ENCODE data around the gene ITPR1.

DNA sequence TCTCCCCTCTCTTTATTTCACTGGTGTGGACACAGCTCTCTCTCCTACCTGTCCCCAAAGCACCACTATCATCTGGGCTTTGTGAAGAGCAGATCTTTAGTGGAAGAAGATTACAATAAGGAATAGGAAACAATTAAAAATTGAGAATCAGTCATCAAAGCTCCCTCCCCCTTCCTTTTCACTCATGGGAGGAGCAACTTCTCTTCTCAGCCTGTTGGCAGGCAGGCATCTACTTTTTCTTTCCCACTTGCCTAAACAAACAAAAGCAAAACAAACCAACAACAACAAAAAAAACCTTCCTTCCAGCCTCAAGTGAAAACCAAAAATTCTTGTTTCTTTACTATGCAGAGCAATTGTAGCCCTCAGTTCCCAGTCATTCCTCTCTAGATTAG, 360.6 kb downstream of the ITPR1 start:
- no peak for TF ChIP-seq SIN3A (IDR thresholded peaks at IDR 0.05; ENCODE audit: borderline replicate concordance, insufficient read depth, low read depth, low read length)
- TF ChIP-seq, protein P1, sequence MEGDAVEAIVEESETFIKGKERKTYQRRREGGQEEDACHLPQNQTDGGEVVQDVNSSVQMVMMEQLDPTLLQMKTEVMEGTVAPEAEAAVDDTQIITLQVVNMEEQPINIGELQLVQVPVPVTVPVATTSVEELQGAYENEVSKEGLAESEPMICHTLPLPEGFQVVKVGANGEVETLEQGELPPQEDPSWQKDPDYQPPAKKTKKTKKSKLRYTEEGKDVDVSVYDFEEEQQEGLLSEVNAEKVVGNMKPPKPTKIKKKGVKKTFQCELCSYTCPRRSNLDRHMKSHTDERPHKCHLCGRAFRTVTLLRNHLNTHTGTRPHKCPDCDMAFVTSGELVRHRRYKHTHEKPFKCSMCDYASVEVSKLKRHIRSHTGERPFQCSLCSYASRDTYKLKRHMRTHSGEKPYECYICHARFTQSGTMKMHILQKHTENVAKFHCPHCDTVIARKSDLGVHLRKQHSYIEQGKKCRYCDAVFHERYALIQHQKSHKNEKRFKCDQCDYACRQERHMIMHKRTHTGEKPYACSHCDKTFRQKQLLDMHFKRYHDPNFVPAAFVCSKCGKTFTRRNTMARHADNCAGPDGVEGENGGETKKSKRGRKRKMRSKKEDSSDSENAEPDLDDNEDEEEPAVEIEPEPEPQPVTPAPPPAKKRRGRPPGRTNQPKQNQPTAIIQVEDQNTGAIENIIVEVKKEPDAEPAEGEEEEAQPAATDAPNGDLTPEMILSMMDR (IDR thresholded peaks at IDR 0.05) = no peak

Measured in Panc1 (cell line).